ENCODE data around the gene BICC1. TPM values are rescaled to one million over a fixed set of nuclear protein-coding genes. Genes with fewer than 3 reads are reported as not detected.

The BICC1 gene
- polyA plus RNA-seq, 1 donor, result 6.2 TPM

DNA sequence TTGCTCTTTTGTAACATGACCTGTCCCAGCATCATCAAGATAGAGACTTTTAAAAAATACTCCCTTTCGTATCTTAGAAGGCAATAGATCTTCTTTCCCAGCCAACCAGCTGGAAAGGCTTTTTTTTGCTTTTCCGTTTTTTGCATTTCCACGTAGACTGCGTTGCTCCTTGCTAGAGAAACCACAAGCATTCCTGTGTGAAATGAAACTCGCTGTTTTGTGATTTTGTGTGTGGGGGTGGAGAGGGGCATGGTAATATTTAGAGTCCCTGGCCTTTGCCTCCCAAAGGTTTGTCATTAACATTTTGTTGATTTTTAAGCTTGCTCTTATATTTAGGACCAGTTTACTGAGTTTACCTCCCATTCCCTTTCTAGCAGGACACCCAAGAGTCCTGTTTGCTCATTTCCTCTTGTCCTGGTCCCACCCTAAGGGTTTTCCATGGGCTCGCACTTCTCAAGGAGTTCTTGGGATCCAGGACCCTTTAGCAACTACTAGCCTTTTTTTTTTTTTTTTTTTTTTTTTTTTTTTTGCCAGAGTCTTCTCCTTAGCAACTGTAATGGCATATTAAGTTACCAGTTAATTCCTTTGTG is 243.6 kb downstream of the BICC1 start:
- Histone ChIP-seq H3K36me3 (ENCODE audit: control insufficient read depth, insufficient read depth, low read length) (no peaks in the 10 kb centered on the region), H3K4me3 (ENCODE audit: low read length) (no peak overlapping the region), H3K27me3 (ENCODE audit: control insufficient read depth, insufficient read depth, low read length) (no peaks in the 10 kb centered on the region), H3K9me3 (ENCODE audit: control insufficient read depth, low read depth, low read length) (no peaks in the 10 kb centered on the region), H3K4me1 (ENCODE audit: control insufficient read depth, insufficient read depth, low read length) (peaks cover 24% of the 10 kb centered on the region), H3K27ac (ENCODE audit: low read length) (no peak overlapping the region)
- WGBS (ENCODE audit: insufficient coverage, low lambda C conversion rate), result 78% methylated on average over 1 of the region's 6 CpGs
- no peak for DNase-seq

DNA sequence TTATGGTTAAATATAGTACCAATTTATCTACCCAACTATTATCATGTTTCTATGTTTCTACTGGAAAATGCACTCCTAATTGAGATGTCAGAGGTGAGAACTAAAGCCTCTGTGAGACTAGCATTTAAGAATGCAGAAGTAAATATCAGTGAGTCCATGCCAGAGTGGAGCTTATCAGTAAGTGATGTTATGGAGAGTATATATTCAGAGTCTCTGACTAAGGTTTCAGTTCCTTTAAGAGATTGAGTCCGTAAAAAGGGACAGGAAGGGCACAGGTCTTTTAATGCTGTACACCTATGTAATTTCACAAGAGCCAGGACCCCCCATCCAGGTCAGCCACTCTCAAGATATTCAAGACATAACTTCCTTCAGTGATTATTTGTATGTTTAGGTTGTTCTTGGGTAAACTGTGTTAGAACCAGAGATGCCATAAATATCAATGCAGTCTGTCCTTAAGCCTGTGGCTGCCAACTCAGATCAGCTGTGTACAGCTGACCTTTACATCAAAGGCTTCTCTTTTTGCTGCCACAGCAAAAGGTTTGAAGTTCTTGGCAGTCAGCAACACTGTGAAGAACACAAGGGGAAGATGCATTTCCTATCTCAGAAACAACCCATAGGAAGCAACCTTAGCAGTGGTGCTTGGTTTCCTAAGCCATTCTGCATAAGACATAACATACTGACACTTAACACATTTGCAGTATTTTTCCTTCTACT is 244.8 kb downstream of the BICC1 start:
- no peak overlapping the region for H3K27ac ChIP-seq (ENCODE audit: low read length)
- WGBS (ENCODE audit: insufficient coverage, low lambda C conversion rate), result no CpG with 5 or more reads among the region's 1 CpG

DNA sequence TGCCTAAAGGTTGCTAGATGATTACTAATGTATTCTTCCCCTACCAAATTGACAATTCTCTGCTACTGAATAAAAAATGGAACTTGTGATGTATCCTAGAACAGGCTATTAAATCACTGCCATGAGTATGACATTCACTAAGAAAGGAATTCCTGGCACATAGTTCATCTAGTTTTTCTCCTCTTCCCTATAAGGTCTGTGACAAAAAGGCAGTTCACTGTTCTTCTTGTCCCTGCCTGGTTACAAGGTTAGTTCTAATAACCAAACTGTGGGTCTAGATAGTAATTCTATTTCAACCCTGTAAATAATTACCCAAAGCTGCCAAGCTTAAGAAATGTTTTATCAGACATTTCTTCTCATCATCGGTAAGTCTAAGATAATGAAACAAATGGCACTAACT is 245.6 kb downstream of the BICC1 start:
- Histone ChIP-seq H3K4me3 (ENCODE audit: low read length) (no peak overlapping the region), H3K9me3 (ENCODE audit: control insufficient read depth, low read depth, low read length) (no peaks in the 10 kb centered on the region), H3K27me3 (ENCODE audit: control insufficient read depth, insufficient read depth, low read length) (no peaks in the 10 kb centered on the region), H3K27ac (ENCODE audit: low read length) (no peak overlapping the region), H3K4me1 (ENCODE audit: control insufficient read depth, insufficient read depth, low read length) (peaks cover 24% of the 10 kb centered on the region), H3K36me3 (ENCODE audit: control insufficient read depth, insufficient read depth, low read length) (no peaks in the 10 kb centered on the region)
- WGBS (ENCODE audit: insufficient coverage, low lambda C conversion rate), result no CpG with 5 or more reads among the region's 1 CpG
- DNase-seq, result peak in 1 of 2 donors; percentile 23

More for the DNA sequence above, 244.8 kb downstream of the BICC1 start:
- no peaks in the 10 kb centered on the region for H3K27me3 ChIP-seq (ENCODE audit: control insufficient read depth, insufficient read depth, low read length)
- peak; percentile 40 to 72 for DNase-seq
- peaks cover 24% of the 10 kb centered on the region for H3K4me1 ChIP-seq (ENCODE audit: control insufficient read depth, insufficient read depth, low read length)
- H3K4me3 ChIP-seq (ENCODE audit: low read length), result no peak overlapping the region
- H3K36me3 ChIP-seq (ENCODE audit: control insufficient read depth, insufficient read depth, low read length), result no peaks in the 10 kb centered on the region
- no peaks in the 10 kb centered on the region for H3K9me3 ChIP-seq (ENCODE audit: control insufficient read depth, low read depth, low read length)

DNA sequence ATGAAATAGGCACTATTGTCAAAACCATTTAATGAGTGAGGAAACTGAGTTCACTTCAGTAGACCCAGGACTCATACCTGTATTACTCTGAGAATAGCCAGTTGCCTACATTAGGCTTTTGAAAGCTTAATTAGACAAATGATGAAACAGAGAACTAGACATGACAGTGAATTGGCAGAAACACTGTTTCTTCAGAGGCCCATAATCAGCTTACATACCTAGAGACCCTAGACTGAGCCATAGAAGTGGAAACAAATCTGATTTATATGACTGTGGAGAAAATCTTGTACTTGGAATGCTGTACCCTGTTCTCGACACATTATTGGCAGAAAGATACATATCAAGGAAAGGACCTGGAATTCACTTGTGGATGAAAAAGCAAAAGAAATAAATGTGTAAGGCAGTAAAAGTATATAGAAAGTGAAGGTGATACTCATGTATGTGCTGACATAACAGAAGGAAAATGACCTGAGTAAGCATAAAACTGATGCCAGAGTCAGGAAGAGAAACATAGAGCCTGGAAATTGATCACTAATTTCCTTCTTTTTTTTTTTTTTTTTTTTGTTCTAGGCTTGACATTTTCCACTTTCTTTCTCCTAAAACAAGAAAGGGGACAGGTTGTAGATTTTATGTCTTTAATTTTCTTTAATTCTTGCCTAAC is 251.5 kb downstream of the BICC1 start:
- 100% methylated on average over 1 of the region's 1 CpG for WGBS (ENCODE audit: insufficient coverage, low lambda C conversion rate)
- Histone ChIP-seq H3K4me3 (ENCODE audit: low read length) (no peak overlapping the region), H3K9me3 (ENCODE audit: control insufficient read depth, low read depth, low read length) (peaks cover 10% of the 10 kb centered on the region), H3K4me1 (ENCODE audit: control insufficient read depth, insufficient read depth, low read length) (no peaks in the 10 kb centered on the region), H3K27ac (ENCODE audit: low read length) (no peak overlapping the region), H3K36me3 (ENCODE audit: control insufficient read depth, insufficient read depth, low read length) (no peaks in the 10 kb centered on the region), H3K27me3 (ENCODE audit: control insufficient read depth, insufficient read depth, low read length) (no peaks in the 10 kb centered on the region)
- DNase-seq, result no peak

- 92% methylated on average over 2 of the region's 3 CpGs for WGBS (ENCODE audit: insufficient coverage, low lambda C conversion rate)
- H3K27me3 ChIP-seq (ENCODE audit: control insufficient read depth, insufficient read depth, low read length), result no peaks in the 10 kb centered on the region
- no peak overlapping the region for H3K4me3 ChIP-seq (ENCODE audit: low read length)
- no peak overlapping the region for H3K27ac ChIP-seq (ENCODE audit: low read length)
- H3K4me1 ChIP-seq (ENCODE audit: control insufficient read depth, insufficient read depth, low read length), result no peaks in the 10 kb centered on the region
- no peak for DNase-seq
- H3K36me3 ChIP-seq (ENCODE audit: control insufficient read depth, insufficient read depth, low read length), result no peaks in the 10 kb centered on the region
- peaks cover 10% of the 10 kb centered on the region for H3K9me3 ChIP-seq (ENCODE audit: control insufficient read depth, low read depth, low read length)
Observed at GRCh38 chr10:58765910-58766309, 253.2 kb downstream of the BICC1 start.

DNA sequence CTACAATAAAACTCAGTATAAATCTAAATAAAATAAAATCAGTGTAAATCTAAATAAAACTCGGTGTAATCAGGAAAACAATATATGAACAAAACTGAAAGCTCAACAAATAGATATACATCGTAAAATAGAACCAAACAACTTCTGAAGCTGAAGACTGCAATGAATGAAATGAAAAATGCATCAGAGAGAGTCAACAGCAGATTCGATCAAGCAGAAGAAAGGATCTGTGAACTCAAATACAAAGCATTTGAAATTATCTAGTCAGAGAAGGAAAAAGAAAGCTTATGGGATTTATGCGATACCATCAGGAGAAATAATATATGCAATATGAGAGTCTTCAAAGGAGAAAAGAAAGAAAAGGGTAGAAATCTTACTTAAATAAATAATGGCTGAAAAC is 255.0 kb downstream of the BICC1 start:
- 97% methylated on average over 3 of the region's 4 CpGs for WGBS (ENCODE audit: insufficient coverage, low lambda C conversion rate)
- Histone ChIP-seq H3K36me3 (ENCODE audit: control insufficient read depth, insufficient read depth, low read length) (no peaks in the 10 kb centered on the region), H3K4me1 (ENCODE audit: control insufficient read depth, insufficient read depth, low read length) (no peaks in the 10 kb centered on the region), H3K27ac (ENCODE audit: low read length) (no peak overlapping the region), H3K9me3 (ENCODE audit: control insufficient read depth, low read depth, low read length) (peaks cover 10% of the 10 kb centered on the region), H3K4me3 (ENCODE audit: low read length) (no peak overlapping the region), H3K27me3 (ENCODE audit: control insufficient read depth, insufficient read depth, low read length) (no peaks in the 10 kb centered on the region)
- no peak for DNase-seq

DNA sequence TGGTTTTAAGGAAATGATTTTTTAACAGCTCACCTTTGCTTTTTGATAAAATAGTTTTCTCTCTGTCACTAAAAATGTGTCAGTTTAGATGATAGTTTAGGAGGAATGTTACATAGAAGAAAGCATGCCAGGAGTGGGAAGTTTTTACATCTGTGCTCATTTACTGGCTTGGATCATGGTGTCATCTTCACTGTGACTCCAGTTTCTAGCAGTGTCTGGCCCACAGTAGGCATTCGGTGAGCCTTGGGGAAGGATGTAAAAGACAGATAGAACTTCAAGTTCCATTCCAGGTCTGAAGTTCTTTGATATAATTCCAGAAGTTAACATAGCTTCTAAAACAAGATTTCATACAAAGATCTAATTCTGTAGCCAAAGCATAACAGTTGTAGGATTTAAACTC is 259.2 kb downstream of the BICC1 start:
- no peak overlapping the region for H3K4me3 ChIP-seq (ENCODE audit: low read length)
- no peaks in the 10 kb centered on the region for H3K4me1 ChIP-seq (ENCODE audit: control insufficient read depth, insufficient read depth, low read length)
- H3K36me3 ChIP-seq (ENCODE audit: control insufficient read depth, insufficient read depth, low read length), result no peaks in the 10 kb centered on the region
- H3K27me3 ChIP-seq (ENCODE audit: control insufficient read depth, insufficient read depth, low read length), result no peaks in the 10 kb centered on the region
- H3K9me3 ChIP-seq (ENCODE audit: control insufficient read depth, low read depth, low read length), result peaks cover 10% of the 10 kb centered on the region
- no peak for DNase-seq
- WGBS (ENCODE audit: insufficient coverage, low lambda C conversion rate), result no CpG with 5 or more reads among the region's 1 CpG
- no peak overlapping the region for H3K27ac ChIP-seq (ENCODE audit: low read length)

- no peak for DNase-seq
- Histone ChIP-seq H3K27ac (ENCODE audit: low read length) (no peak overlapping the region), H3K36me3 (ENCODE audit: control insufficient read depth, insufficient read depth, low read length) (no peaks in the 10 kb centered on the region), H3K27me3 (ENCODE audit: control insufficient read depth, insufficient read depth, low read length) (no peaks in the 10 kb centered on the region), H3K9me3 (ENCODE audit: control insufficient read depth, low read depth, low read length) (peaks cover 3% of the 10 kb centered on the region), H3K4me3 (ENCODE audit: low read length) (no peak overlapping the region), H3K4me1 (ENCODE audit: control insufficient read depth, insufficient read depth, low read length) (no peaks in the 10 kb centered on the region)
- WGBS (ENCODE audit: insufficient coverage, low lambda C conversion rate), result 100% methylated on average over 2 of the region's 3 CpGs
Observed at GRCh38 chr10:58772758-58773157, 260.1 kb downstream of the BICC1 start.

DNA sequence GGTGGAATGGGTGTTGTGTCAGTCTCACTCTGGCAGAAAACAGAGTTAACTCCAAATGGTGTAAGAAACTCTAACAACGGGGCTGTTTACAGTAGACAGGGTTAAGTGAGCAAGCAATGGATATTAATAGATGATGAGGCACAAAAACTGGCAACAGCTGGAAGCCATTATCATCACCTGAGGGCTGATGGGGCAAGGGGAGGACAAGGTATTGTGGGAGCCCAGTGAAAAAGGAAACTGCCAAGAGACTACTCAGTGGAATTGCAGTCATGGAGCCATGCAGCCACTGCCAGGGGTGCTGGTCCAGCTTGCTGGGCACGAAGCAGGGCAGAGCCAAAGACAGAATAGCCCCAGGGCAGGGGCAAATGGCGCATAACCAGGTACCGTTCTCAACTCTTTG is 260.7 kb downstream of the BICC1 start:
- H3K4me3 ChIP-seq (ENCODE audit: low read length), result no peak overlapping the region
- no peaks in the 10 kb centered on the region for H3K36me3 ChIP-seq (ENCODE audit: control insufficient read depth, insufficient read depth, low read length)
- WGBS (ENCODE audit: insufficient coverage, low lambda C conversion rate), result no CpG with 5 or more reads among the region's 4 CpGs
- no peaks in the 10 kb centered on the region for H3K4me1 ChIP-seq (ENCODE audit: control insufficient read depth, insufficient read depth, low read length)
- no peaks in the 10 kb centered on the region for H3K27me3 ChIP-seq (ENCODE audit: control insufficient read depth, insufficient read depth, low read length)
- H3K9me3 ChIP-seq (ENCODE audit: control insufficient read depth, low read depth, low read length), result no peaks in the 10 kb centered on the region
- H3K27ac ChIP-seq (ENCODE audit: low read length), result no peak overlapping the region
- DNase-seq, result no peak

- H3K4me3 ChIP-seq (ENCODE audit: low read length), result no peak overlapping the region
- DNase-seq, result no peak
- no peaks in the 10 kb centered on the region for H3K36me3 ChIP-seq (ENCODE audit: control insufficient read depth, insufficient read depth, low read length)
- WGBS (ENCODE audit: insufficient coverage, low lambda C conversion rate), result 100% methylated on average over 1 of the region's 1 CpG
- no peaks in the 10 kb centered on the region for H3K4me1 ChIP-seq (ENCODE audit: control insufficient read depth, insufficient read depth, low read length)
- H3K27me3 ChIP-seq (ENCODE audit: control insufficient read depth, insufficient read depth, low read length), result no peaks in the 10 kb centered on the region
- H3K27ac ChIP-seq (ENCODE audit: low read length), result no peak overlapping the region
- no peaks in the 10 kb centered on the region for H3K9me3 ChIP-seq (ENCODE audit: control insufficient read depth, low read depth, low read length)
Observed at GRCh38 chr10:58773944-58774343, 261.3 kb downstream of the BICC1 start.
